ENCODE results near the gene CRYBG1.

Gene CRYBG1

DNA sequence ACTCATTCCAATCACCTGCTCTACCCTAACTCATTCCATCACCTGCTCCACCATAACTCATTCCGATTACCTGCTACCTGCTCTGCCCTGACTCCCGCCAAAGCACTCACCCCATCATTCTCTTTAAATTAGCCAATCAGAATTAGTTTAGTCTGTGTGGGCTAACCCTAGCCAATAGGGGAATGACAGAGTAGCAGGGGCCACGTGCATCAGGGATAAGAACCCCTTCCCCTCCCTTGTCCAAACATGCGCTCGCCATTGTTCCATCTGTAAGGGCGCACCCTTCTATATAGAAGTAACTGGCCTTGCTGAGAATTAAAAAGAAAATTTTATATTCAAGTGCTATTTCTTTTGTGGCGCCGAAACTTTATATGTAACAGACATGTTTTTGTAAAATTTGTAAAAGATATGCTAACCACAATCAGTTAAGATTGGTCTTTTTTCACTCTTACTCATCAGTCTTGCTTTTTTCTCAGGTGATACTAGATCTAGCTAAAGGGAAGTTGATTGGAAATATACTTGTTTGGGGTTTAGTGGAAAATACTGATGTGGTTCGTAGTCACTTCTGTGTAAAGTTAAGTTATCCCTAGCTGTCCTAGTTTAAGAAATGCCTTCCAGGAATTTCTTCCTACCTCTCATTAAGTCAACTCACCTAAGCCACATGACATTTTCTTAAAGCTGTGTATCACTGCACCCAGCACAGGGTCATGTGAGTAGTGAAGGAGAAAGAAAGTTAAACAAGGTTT lies 252.3 kb downstream of the CRYBG1 start:
- no peak for DNase-seq

DNA sequence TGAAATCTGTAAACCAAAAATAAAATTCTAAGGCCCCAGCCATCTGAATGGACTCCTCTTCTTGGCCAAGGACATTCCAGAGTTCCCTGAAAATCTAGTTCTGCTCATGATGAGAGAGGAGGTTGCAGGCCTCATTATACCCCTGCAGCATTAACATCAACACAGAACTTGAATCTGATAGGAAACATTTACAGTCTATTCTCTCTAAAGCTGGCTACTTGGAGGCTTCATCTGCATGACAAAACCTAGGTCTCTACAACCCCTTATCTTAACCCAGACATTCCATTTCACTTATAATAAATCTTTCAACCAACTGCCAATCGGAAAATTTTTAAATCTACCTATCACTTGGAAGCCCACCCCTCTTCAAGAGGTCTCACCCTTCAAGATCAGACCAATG lies 253.1 kb downstream of the CRYBG1 start:
- DNase-seq: no peak

- no peak for DNase-seq
Measured at GRCh38 chr6:106614166-106614565, 253.6 kb downstream of the CRYBG1 start.

DNA sequence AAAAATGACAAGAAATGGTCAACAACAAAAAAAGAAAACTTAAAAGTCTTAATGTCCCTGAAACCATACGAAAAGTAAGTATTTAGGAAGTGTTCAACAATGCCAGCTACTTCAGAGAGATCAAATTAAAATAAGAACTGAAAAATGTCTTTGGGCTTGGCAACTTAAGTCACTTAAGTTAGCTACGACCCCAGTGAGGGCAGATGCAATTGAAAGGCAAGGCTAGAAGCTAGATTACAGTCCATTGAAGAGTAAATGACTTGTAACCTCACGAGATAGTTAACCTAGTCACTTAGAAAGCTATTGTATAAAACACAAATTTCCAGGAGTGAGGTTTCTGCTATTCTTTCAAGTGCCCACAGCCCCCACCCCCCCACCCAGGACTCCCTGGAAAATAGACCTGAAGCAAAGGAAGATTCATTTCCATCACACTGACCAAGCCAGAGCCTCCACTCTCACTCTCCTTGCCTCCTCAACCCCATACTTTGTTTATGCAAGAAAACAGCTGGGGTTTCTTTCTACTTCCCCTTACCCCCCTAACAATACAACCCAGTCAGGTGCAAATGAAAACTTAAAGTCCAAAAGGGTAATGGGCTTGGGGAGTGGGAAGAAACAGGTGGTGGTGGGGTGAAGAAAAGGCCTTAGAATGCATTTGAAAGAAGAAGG lies 254.2 kb downstream of the CRYBG1 start:
- no peak for DNase-seq

DNA sequence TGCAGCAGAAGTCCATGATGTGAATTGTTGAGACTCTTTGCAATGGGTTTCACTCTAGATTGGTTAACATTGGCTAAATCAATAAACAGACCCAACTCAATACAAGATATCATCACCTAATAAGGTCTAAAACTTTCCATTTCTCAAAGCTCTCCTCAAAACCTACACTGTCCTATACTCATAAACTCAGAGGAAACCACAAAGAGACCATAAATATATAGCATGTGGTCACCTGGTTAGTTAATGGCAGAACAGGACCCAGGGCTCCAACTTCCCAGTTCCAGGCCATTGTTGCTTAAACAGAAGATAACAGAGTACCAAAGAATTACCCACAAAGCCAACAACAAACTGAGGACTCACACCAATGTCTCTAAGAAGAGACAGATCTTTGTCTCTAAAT lies 256.8 kb downstream of the CRYBG1 start:
- no peak for DNase-seq

DNA sequence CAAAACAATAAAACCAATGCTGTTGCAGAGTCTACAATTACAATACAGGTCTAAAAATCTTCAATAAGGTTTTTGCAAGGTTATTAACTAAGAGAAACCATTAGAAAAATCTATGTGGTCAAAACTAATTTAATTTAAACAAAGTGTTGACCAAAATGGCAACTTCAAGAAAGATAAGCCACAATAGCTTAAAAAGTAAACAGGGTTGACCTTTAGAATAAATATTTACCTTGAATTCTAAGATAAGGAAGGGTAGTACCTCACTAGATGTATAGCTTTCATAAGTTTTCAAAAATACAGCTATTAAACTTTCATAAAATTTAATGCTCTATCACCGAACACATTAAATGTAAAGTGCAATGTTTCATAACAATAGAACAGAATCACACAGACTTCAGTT lies 257.3 kb downstream of the CRYBG1 start:
- no peak for DNase-seq

GRCh38 chr6:106618324-106618723 lies 257.8 kb downstream of the CRYBG1 start:
- DNase-seq: no peak

DNA sequence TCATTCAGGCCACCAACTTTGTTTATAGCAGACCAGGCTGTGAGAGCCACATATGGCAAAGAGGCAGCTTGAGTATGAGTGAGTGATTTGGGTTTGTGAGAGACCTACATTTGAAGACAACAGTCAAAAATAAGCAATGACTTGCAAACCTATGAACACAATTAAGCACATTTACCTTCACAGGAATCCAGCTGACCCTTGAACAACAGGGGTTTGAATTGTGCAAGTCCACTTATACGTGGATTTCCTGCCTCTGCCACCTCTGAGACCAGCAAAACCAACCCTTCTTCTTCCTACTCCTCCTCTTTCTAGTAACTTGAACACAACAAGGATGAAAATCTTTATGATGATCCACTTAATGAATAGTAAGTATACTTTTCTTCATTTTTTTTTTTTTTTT lies 258.7 kb downstream of the CRYBG1 start:
- DNase-seq: no peak

- DNase-seq: peak; percentile 68
Measured at GRCh38 chr6:106620931-106621672, 260.6 kb downstream of the CRYBG1 start.

Data from fibroblast of skin of right quadriceps (primary cell).